WTC11 (cell line): Measurements from ENCODE around the gene RIMS4.

Experiments
- CTCF ChIP-seq: fragments of 200-600 bp; IDR thresholded peaks from 2 replicates; pipeline ENCODE4 v1.8.0; 2022; ENCODE audit warnings: antibody characterized with exemption
- FOXP1 ChIP-seq: sonication (generic); formaldehyde crosslinking; IDR thresholded peaks from 2 replicates; pipeline ENCODE4 v1.8.0; 2022; ENCODE audit warnings: missing genetic modification reagents, mild to moderate bottlenecking, moderate library complexity, borderline replicate concordance
- IRF1 ChIP-seq: sonication (generic); formaldehyde crosslinking; IDR thresholded peaks from 2 replicates; pipeline ENCODE4 v1.8.0; 2023; ENCODE audit warnings: missing genetic modification reagents
- PRDM15 ChIP-seq: sonication (generic); formaldehyde crosslinking; IDR thresholded peaks from 2 replicates; pipeline ENCODE4 v1.8.0; 2022; ENCODE audit warnings: missing genetic modification reagents
- TEAD4 ChIP-seq: sonication (generic); formaldehyde crosslinking; IDR thresholded peaks from 2 replicates; pipeline ENCODE4 v1.8.0; 2022; ENCODE audit warnings: mild to moderate bottlenecking, missing genetic modification reagents

GRCh38 chr20:44765091-44765490 is 45.3 kb downstream of the RIMS4 start:
- TF ChIP-seq TEAD4 (CRISPR knock-in tag) (no peak), CTCF (no peak), PRDM15 (CRISPR knock-in tag) (no peak), IRF1 (CRISPR knock-in tag) (no peak), FOXP1 (no peak)
